Stimulated activated CD8-positive, alpha-beta memory T cell treated with anti-CD3 and anti-CD28 coated beads, Interleukin-2, amount 100 ng/mL, for 1 hour (primary cell): ENCODE results near the gene SUPT3H.

Experiments
- DNase-seq, 2 donors: peaks; one replicate each; pipeline ENCODE4 v3.0.0-alpha.2; 2020; ENCODE audit warnings: low read depth in 2 of 2

SUPT3H gene

DNA sequence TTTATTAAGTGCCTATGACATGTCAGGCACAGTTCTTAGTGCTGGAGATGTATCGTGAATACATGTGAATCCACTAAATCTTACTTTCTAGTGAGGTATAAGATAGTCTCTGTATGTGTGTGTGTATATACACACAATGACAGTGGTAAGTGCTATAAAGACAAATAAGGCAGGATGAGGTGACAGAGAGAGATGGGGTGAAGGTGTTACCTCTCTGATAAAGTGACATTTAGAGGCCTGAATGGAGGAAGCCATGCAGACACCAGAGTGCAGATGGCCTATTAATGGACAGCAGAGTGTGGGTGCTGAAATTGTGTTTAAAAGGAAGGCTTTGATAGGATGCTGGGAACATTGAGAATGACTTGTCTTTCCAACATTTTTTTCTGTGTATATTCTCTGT, 535.9 kb downstream of the SUPT3H start:
- no peak for DNase-seq

DNA sequence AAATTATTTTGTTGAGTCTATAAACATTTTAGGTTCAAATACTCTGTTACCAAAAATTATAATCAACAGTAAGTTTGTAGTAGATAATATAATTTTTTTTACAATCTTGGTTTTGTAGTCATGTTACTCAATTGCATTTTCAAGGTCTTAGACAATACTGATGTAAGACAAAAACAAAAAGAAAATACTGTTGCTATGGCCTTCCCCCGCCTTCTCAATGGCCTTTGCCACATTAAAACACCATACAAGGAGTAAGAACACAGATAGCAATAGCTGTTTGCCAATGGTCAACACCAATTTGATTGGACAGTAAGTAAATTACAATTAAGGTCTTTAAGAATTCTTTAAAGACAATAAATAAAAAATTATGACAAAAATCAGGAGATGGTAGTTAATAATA, 540.0 kb downstream of the SUPT3H start:
- no peak for DNase-seq

DNA sequence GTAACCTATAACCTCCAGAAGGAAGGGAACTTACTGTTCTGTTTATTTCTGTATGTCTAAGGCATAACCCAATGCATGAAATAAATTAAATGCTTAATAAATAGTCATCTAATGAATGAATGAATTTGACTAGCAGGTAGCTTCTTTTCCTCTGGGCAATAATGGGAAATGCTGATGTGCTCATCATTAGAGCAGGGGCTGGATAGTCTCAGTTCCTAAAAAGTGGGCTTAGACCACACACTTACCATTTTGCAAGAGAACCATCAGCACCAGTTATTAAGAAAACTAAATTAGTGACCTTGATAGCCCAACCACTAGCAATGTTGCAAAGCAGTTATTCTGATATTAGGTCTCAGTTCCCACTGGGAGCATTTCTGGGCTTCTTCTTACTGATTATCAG, 540.5 kb downstream of the SUPT3H start:
- DNase-seq = no peak

DNA sequence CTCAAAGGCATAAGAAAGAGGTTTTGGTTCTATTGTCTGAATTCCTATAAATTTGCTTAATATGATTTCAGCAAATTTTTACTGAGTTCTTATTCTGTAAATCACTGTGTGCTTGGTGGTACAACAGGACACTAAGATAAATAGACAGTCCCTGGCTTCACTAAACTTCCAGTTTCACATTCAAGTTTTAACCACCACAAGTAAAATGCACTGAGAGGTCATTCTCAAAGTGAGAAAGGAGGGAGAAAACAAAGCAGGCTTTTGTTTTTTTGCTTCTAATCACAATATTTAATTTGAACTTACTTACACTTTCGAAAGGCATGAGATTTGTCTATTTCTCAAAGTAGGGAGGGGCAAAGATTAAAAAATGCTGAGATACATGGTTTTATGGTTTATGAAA, 544.5 kb downstream of the SUPT3H start:
- DNase-seq = no peak

DNA sequence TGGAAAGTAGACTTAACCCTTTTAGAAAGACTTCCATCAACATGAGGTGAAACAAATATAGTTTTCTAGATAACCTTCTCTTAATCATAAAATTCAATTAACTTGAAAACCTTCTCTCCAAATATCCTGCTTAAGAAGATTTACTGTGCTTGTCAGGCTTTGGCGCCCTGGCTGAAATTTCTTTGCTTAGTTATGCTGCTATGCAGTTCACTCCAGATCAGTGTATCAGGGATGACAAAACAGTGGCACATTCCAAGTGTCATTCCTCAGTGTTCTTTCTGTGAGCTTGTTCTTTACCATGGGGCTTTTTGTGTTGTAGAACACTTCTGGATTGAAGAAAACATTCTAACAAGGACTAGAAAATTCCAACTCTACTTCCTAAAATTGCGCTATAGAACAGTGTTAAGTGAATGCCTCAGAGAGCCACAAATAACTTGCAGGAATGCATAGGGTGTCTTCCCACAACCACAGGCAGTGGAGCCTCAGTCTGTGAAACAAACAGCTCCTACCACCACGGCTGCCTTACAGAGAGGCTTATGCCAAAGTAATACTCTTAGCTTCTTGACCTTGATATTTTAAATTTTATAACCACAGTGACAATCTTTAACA, 546.6 kb downstream of the SUPT3H start:
- DNase-seq = no peak

DNA sequence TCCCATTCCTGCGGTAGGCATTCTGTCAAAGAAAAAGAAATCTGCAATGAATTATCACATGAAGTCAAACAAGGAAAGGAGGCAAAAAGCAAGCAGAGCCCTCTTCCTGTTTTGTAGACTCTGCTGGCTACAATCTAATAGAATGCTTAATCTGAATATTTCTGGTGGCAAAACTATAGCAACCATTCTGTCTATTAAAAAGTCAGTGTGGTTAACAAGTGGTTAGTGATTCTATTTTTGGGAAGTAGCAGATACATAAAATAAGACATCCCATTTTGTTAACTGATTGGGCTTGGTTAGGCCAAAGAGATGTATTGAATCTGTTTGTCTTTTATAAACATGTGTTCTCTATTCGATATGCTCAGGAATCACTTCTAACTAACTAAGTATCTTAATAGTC, 547.9 kb downstream of the SUPT3H start:
- no peak for DNase-seq

DNA sequence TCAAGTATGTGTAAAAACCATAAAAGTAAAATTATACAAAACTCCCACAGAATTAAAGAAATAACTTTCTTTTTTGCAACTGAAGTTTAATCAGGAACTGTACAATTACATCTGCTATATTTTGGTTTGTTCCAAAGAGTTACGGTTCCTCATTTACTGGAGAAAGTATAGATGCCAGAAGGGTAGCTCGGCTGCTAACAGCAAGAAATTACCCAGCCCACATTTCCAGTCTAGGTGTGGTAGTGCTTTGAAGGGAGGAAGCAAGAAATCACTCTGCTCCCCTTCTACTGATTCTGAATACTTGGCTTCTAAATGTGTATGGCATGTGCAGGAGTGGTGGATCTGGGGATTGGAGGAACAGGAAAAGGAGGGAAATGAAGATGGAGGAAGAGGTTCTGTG, 549.0 kb downstream of the SUPT3H start:
- no peak for DNase-seq

DNA sequence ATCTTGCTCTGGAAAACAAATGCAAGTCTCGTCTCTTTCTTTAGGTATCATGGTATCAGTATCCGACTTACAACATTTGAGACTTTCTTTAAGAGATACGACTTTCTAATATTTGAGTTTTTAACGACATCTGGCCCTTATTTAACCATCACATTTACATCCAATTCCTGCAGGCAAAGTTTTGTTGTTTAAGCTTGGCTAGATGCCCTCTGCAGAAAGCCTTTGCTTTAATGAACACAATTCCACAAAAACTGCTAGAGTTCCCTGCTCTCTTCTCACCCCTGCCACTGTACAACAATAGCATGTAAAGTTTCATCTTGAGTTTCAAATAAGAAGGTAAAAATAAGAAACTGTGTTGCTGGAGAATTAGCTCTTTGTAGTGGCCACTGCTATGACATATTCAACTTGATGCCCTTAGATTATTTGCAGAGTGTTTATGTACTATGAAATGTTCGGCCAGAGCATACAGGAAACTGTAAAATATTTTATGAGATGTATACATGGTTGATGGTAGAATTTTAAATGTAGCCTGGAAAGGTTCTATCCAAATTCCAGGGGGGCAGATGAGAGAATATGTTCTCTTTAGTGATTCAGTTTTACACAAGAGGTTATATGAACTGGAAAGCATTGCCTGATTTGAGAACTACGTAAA, 551.6 kb downstream of the SUPT3H start:
- DNase-seq = no peak

DNA sequence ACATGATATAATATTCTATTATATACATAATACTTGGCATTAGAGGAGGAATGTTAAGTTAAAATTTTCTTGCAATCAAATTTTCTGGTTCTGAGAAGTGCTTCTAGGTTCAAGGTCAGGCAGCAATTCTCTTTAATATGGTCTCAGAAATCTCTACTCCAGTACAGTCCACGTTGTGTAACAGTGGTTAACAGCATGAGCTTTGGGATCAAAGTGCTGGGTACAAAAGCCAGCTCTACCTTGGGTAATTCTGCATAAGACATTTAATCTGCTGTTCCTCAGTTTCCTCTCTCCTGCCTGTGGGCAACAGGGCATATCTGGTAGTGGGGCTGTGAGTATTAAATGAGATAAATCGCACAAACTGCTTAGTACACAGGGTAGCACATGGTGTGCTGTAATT, 552.5 kb downstream of the SUPT3H start:
- DNase-seq = no peak

DNA sequence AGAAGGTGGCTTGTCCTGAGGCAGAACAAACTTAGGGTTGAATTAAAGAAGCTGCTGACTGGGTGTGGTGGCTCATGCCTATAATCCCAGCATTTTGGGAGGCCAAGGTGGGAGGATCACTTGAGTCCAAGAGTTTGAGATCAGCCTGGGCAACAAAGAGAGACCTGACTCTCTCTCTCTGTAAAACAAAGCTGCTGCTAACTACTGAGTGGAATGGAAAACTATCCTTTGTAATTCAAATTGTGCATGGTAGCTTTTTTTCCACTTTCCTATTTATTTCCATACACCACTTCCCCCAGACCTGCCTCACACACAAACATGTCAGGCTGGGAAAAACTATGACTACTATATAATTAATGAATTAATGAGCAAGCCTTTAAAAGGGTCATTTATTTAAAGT, 553.2 kb downstream of the SUPT3H start:
- DNase-seq = no peak

DNA sequence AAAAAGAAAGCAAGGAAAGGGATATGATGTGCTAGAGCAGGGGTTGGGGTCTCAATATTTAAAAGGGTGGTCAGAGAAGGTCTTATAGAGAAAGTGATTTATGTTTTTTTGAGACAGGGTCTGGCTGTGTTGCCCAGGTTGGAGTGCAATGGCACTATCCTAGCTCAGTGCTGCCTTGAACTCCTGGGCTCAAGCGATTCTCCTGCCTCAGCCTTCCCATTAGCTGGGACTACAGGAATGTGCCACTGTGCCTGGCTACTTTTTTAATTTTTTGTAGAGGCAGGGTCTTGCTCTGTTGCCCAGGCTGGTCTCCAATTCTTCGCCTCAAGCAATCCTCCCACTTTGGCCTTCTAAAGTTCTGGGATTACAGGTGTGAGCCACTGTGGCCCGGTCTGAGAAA, 557.0 kb downstream of the SUPT3H start:
- DNase-seq = no peak

DNA sequence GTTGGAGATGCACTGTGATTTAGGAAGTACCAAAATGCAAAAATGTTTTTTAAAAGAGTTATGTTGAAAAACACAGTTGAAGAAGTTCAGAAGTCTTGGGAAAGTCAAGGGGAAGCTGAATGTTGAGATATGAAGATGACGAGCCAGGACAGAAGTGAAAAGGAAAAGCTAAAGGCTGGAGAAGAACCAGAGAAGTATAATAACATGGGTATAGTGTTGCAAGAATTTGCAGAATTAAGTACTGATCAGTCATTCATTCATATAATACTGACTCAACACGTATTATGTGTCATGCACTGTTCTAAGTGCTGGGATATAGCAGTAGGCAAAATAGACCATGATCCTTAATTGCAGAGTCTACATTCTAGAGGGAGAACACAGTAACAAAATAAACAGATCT, 557.4 kb downstream of the SUPT3H start:
- DNase-seq = no peak

DNA sequence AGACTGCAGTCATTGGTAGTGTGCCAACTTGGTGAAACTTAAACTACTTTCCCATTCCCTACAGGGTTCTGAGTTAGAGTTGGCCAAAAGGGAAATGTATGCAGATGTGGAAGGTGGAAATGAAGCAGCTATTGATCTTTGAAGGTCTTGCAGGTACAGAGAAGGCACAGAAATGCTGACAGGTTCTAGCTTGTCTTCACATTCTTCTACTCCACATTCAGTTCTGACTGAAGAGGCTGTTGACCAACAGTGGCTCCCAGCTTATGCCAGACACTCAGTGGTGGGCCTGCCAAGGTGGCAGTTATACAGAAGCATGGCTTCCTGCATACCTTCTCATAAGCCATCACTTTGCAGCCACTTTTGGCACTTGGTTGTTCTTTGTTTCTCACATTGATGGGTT, 566.3 kb downstream of the SUPT3H start:
- no peak for DNase-seq

DNA sequence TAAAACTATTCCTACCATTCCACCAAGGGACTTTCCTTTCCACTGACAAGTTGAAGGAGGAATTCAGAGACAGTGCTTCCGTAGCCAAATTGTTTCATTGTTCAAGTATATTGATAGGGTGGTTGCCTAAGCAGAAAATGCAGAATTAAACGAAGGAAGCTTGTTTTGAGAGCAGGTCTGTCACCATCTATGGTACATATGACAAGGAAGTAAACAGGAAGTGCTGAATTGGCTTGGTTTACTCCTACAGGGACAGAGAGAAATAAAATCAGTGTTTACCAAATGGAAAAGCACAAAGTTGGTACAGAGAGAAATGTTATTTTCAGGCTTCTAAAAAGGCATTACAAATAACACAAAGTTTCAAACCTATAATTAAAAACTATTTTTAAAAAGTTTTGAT, 568.5 kb downstream of the SUPT3H start:
- DNase-seq = no peak

DNA sequence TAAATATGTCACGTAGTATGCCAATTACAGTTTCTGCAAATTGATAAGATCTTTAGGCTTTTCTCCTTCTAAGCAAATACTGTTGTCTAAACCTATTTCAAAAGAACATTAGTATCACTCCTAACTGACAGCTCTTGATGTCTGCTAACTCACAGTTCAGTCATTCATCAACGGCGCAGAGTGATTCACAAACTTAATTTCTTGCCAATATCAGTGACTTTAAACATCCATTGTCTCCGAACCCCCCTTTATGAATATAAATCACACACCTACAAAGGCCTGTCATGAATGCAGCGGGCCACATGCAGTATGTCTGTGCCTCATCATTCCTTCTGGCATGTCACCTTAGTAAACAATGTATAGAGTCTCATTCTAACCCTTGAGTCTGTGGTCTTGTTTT, 569.6 kb downstream of the SUPT3H start:
- no peak for DNase-seq

DNA sequence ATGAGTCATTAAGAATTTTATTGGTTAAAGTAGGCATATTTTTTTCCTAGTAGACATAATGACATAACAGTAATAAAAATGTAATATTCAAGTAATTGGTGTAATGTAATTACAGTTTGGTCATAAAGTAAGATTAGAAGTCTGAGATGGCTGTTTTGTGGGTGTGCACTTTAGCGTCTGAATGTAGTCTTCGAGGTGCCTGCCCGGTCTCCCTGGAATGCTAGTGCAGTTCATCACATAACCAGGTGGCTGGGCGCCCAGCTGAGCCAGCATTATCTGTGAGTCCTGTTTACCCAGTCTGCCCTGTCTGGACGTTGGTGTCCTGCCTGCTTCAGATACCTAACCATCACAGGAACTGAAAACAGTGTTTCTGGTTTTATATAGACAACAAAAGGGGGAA, 571.1 kb downstream of the SUPT3H start:
- no peak for DNase-seq

DNA sequence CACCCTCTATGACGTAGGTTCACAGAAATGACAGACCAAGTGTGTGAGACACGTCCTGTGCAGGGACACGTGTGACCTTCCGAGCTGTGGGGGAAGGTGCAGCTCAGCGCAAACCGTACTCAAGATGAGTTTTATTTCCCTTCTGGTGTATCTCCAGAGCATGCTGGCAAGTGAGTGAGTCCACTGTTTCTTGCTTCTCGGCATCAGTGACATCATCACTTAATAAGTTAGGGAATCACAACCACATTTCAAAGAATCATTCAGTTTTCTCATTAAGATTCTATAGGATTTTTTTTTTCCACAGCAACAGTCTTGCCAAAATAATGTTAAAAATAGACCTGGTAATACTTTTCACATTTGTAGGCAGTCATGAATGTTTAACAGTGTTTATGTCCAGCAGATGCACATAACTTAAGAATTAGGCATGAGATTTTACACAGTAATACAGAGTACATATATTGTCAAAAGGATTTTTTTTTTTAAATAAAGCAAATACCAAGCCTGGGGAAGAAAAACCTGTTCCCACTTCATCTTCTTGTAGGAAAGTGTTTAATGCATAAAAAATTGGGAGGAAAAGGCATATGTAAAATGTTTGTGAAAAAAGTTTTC, 572.4 kb downstream of the SUPT3H start:
- DNase-seq = no peak

DNA sequence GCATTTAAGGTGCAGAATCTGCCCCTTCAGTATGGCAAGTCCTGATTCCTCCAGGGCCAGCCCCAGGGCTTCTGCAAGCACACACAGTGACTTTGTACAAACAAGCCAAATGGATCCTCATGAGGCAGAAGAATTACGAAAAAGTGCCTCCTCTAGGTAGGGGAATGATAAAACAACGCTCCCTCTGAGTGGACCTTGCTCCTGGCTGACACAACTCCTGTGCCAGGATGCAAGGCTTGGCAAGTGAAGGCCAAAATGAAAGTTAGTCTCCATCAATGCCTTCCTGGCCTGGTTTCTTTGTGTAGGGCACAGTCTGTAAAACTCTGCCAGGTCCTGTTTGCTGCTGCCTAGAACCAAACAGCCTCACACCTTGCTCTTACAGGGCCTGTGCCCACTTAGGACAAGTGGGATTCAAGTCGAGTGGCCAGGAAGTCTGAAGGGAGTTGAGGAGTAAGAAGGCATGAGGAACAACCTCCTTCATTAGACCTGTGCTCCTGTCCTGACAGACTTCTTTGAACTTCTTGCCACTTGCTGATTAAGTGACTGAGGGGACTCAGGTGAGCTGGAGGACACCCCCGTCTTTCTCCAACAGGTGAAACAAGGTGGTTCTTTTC, 573.1 kb downstream of the SUPT3H start:
- DNase-seq = no peak

DNA sequence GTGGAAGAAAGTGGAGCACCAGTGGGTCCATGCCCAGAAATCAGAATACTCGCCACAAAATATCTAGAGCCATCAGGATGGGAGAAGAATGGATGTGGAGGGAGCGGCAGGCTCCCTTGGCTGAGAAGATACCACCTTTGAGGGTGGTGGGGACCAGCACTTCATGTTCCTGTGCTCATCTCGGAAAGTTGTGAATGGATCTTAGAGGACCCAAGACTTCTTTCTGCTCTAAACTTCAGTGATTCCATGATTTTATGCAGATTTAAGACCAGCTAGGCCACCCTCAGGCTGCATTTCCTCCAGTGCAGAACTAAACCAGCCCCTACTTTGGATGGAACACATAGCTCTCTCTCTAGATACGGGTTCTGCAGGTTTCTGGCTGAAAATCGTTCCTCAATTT, 573.7 kb downstream of the SUPT3H start:
- DNase-seq = no peak

DNA sequence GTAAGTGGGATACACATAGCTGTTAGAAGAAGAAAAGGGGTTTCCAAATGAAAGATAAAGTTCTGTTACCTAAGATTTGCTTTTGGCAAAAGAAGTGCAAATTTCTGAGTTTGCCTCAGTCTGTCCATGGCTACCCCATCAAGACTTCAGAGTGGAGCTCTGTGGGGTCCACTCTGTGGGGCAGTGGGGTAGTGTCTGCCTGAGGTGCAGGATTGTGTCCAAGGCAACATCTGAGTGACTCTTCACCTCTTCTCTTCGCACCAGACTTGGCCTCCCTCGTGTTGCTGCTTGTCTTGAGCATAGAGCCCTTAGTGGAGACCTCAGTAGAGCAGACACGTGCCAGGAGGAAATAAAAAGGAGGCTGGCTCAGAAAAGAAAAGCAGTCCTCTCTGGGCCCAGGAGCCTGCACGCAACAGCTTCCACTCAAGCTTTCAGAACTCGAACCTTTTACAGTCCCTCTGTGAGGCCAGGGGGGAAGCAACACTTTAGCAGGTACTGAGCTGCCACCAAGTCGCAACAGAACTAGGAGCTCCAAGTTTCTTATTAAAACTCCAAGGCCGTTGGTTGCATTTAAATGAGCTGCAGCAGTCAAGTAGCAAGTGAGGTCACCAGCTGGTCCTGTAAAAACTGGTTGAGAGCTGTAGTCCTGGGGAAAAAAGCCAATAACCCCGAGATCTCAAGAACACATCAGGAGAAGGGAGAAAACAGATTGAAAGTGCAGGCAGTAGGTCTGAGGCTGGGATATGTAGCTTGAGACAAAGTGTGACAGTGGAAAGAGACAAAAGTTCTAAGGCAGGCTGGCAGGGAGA, 576.7 kb downstream of the SUPT3H start:
- no peak for DNase-seq

DNA sequence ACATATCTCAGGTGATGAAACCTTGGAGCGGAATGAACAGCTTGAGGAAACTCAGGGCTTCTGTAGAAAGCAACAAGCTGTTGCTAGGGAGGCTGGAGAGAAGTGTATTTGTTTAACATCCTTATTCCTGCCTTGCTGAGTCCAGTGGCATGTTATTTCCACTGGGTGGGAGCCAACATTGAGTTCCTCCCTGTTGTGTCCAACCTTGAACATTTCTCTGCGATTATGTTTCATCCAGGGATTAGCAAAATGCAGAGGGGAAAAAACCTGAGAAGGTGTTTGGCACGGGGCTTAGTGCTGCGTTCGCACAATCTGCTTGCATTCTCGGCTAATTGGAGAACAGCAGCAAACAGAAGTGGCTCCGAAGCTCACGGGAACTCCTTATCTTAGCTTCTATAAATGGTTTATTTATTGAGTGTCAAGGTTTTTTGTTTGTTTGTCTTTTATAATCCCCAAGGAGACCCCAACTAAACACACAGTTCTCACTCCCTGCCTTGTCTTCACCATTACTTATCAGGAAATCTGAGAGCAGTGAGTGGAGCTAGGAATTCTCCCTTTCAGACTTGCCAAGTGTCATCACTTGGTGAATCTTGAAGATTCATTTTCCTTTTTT, 577.5 kb downstream of the SUPT3H start:
- no peak for DNase-seq

DNA sequence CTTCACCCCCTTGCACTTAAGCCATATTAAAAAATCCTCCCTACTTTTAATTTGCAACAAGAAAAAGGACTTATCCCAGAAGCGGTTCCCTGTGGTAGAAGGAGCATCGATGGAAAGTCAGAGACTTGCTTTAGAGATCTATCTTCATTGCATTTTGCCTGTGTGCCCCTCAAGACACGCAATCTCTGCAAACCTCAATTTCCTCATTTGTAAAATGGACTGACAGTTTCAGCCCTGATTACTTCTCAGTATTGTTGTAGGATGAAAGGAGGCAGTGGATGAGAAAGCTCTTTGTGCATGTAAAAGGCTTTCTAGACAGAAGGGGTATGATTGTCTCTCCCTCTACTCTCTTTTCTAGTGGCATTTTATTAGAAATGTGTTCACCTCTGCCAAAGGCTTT, 580.0 kb downstream of the SUPT3H start:
- no peak for DNase-seq
